HG03575 (cell line): ENCODE results near the gene RCHY1.
"Not testable (repeated sequence)": the region's sequence is repeated elsewhere in the genome, so short reads cannot be mapped to it uniquely, and the experiment has no call there.

Experiments used
- ATAC-seq: cut with Tn5 transposase; IDR thresholded peaks from one replicate; pipeline ENCODE4 v1.9.1; 2021; ENCODE audit not compliant: unreplicated experiment, insufficient number of reproducible peaks, low FRiP score; ENCODE audit errors: extremely low read depth

Gene RCHY1

GRCh38 chr4:75525086-75525485 is 10.9 kb upstream of the RCHY1 start:
- no peak for ATAC-seq

GRCh38 chr4:75519452-75519851 is 5.2 kb upstream of the RCHY1 start:
- not testable (repeated sequence) for ATAC-seq

GRCh38 chr4:75516144-75516543 is 1.9 kb upstream of the RCHY1 start:
- ATAC-seq, result no peak

GRCh38 chr4:75514949-75515612 is 878 bp upstream of the RCHY1 start:
- no peak for ATAC-seq

GRCh38 chr4:75513526-75514130 is 575 bp downstream of the RCHY1 start:
- ATAC-seq, result no peak

- no peak for ATAC-seq
Observed at GRCh38 chr4:75512386-75513211, 1.6 kb downstream of the RCHY1 start.

GRCh38 chr4:75511841-75512240 is 2.4 kb downstream of the RCHY1 start:
- ATAC-seq, result no peak

- not testable (repeated sequence) for ATAC-seq
Observed at GRCh38 chr4:75509592-75509991, 4.6 kb downstream of the RCHY1 start.

GRCh38 chr4:75505630-75506029 is 8.6 kb downstream of the RCHY1 start:
- no peak for ATAC-seq

GRCh38 chr4:75502671-75503070 is 11.5 kb downstream of the RCHY1 start:
- no peak for ATAC-seq

- no peak for ATAC-seq
Observed at GRCh38 chr4:75499900-75500299, 14.3 kb downstream of the RCHY1 start.

- ATAC-seq, result no peak
Observed at GRCh38 chr4:75498041-75498440, 16.2 kb downstream of the RCHY1 start.

GRCh38 chr4:75497133-75497532 is 17.1 kb downstream of the RCHY1 start:
- no peak for ATAC-seq

- ATAC-seq, result no peak
Observed at GRCh38 chr4:75496406-75496805, 17.8 kb downstream of the RCHY1 start.

GRCh38 chr4:75495476-75495875 is 18.7 kb downstream of the RCHY1 start:
- ATAC-seq, result no peak

GRCh38 chr4:75494563-75494962 is 19.6 kb downstream of the RCHY1 start:
- ATAC-seq, result no peak

GRCh38 chr4:75490155-75490554 is 24.0 kb downstream of the RCHY1 start:
- ATAC-seq, result no peak

- ATAC-seq, result no peak
Observed at GRCh38 chr4:75484190-75484589, 30.0 kb downstream of the RCHY1 start.

GRCh38 chr4:75477201-75477600 is 37.0 kb downstream of the RCHY1 start:
- no peak for ATAC-seq

GRCh38 chr4:75470738-75471137 is 43.5 kb downstream of the RCHY1 start:
- ATAC-seq, result no peak
